Karpas-422 (cell line): ENCODE results near the gene IQCK. TPM values are rescaled to one million over a fixed set of nuclear protein-coding genes. Genes with fewer than 3 reads are reported as not detected.

ENCODE experiments used
- DNase-seq: peaks from one replicate; pipeline ENCODE4 v3.0.0-alpha.2; 2015
- H2AFZ ChIP-seq: fragments of 200-600 bp; sonication (generic); 2 replicates; pipeline ENCODE4 v1.6.1; 2014; ENCODE audit warnings: antibody characterized with exemption, low read length, mixed read lengths
- H3K27ac ChIP-seq: fragments of 200-600 bp; sonication (generic); 2 replicates; pipeline ENCODE4 v1.5.1; 2014; ENCODE audit warnings: mild to moderate bottlenecking, low read length, moderate library complexity
- H3K27me3 ChIP-seq: fragments of 200-600 bp; sonication (generic); 2 replicates; pipeline ENCODE4 v1.6.1; 2014; ENCODE audit warnings: low read length, mixed read lengths
- H3K36me3 ChIP-seq: fragments of 200-600 bp; sonication (generic); 2 replicates; pipeline ENCODE4 v1.6.1; 2014; ENCODE audit warnings: low read length, mixed read lengths; ENCODE audit not compliant: insufficient read depth
- H3K4me1 ChIP-seq: fragments of 200-600 bp; sonication (generic); 2 replicates; pipeline ENCODE4 v1.6.1; 2014; ENCODE audit warnings: mild to moderate bottlenecking, low read length, mixed read lengths
- H3K4me2 ChIP-seq: fragments of 200-600 bp; sonication (generic); 2 replicates; pipeline ENCODE4 v1.6.1; 2014; ENCODE audit warnings: low read length, low read depth, mild to moderate bottlenecking; ENCODE audit not compliant: poor library complexity, severe bottlenecking
- H3K4me3 ChIP-seq: fragments of 200-600 bp; sonication (generic); 2 replicates; pipeline ENCODE4 v1.5.1; 2014; ENCODE audit warnings: mild to moderate bottlenecking, antibody characterized with exemption, low read length, mixed read lengths
- H3K79me2 ChIP-seq: fragments of 200-600 bp; sonication (generic); 2 replicates; pipeline ENCODE4 v1.6.1; 2014; ENCODE audit warnings: mild to moderate bottlenecking, low read length, mixed read lengths
- H3K9ac ChIP-seq: fragments of 200-600 bp; sonication (generic); 2 replicates; pipeline ENCODE4 v1.6.0; 2014; ENCODE audit warnings: low read length
- H3K9me2 ChIP-seq: fragments of 200-600 bp; sonication (generic), shearing (Covaris generic); replicated peaks from 2 replicates; pipeline ENCODE4 v1.6.0; 2014; ENCODE audit warnings: mild to moderate bottlenecking, low read length, moderate library complexity; ENCODE audit not compliant: insufficient read depth
- H3K9me3 ChIP-seq: fragments of 300-700, 200-600 bp; sonication (generic); 2 replicates; pipeline ENCODE4 v1.6.1; 2014; ENCODE audit warnings: low read length, mixed read lengths
- H4K20me1 ChIP-seq: fragments of 200-600 bp; sonication (generic); 2 replicates; pipeline ENCODE4 v1.6.1; 2014; ENCODE audit warnings: mild to moderate bottlenecking, antibody characterized with exemption, low read length, low read depth; ENCODE audit not compliant: insufficient read depth
- total RNA-seq: library from RNA; depleted of rRNA; stranded (reverse); fragments of >200 nt; shearing (Covaris generic); gene quantifications from 2 replicates; pipeline ENCODE4 v1.2.3, GENCODE V29; 2014; ENCODE audit warnings: low replicate concordance

IQCK gene
- total RNA-seq, 1 experiment from 2014 or later, result 4.9 TPM

DNA sequence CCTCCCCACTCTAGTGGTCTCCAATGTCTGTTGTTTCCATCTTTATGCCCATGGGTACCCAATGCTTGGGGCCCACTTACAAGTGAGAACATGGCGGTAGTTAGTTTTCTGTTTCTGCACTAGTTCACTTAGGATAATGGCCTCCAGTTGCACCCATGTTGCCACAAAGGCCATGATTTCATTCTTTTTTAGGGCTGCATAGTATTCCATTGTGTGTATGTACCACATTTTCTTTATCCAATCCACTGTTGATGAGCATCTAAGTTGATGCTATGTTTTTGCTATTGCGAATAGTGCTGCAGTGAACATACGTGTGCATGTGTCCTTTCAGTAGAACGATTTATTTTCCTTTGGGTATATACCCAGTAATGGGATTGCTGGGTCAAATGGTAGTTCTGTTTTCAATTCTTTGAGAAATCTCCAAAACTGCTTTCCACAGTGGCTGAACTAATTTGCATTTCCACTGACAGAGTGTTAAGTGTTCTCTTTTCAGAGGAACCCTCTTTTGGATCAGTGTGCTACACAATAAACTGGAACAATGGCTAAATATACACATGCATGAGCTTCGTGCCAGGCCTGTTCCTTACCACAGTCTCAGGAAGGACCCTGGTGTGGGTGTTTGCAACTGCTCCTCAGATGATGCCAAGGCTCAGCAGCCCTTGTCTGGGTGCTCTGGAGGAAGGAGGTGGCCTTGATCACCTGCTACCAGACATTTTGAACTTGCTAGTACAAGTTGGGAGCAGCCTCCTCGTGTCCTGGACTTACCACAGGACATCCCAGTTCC is 34.4 kb upstream of the IQCK start:
- no peak for DNase-seq
- Histone ChIP-seq H3K79me2 (no peaks in the 10 kb centered on the region), H3K4me2 (no peak overlapping the region), H3K36me3 (no peaks in the 10 kb centered on the region), H3K4me3 (no peak overlapping the region), H3K9ac (no peak overlapping the region), H3K4me1 (no peaks in the 10 kb centered on the region), H2AFZ (no peak overlapping the region), H3K27me3 (no peaks in the 10 kb centered on the region), H3K9me2 (no peaks in the 10 kb centered on the region), H3K9me3 (no peaks in the 10 kb centered on the region), H3K27ac (no peak overlapping the region), H4K20me1 (no peaks in the 10 kb centered on the region)

DNA sequence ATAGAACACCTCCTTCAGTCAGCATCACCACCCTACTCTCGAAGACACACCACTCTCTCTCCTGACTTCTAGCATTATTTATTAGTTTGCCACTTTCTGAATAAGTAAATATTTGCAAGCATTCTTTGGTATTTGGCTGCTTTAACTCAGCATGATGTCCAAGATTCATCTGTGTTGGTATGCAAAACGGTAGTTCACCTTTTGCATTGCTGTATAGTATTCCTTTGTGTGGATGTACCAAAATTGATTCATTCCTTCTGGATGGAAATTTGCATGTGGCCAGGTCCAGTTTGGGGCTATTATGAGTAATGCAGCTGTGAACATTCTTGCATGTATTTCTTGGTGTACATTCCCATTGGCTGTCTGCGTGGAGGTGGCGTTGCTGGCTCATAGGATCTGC is 32.9 kb upstream of the IQCK start:
- no peaks in the 10 kb centered on the region for H3K4me1 ChIP-seq
- H3K9me2 ChIP-seq, result no peaks in the 10 kb centered on the region
- H2AFZ ChIP-seq, result no peak overlapping the region
- H3K27me3 ChIP-seq, result no peaks in the 10 kb centered on the region
- no peak overlapping the region for H3K4me2 ChIP-seq
- H3K36me3 ChIP-seq, result no peaks in the 10 kb centered on the region
- no peak overlapping the region for H3K27ac ChIP-seq
- no peak overlapping the region for H3K9ac ChIP-seq
- DNase-seq, result no peak
- no peaks in the 10 kb centered on the region for H3K9me3 ChIP-seq
- no peaks in the 10 kb centered on the region for H3K79me2 ChIP-seq
- no peak overlapping the region for H3K4me3 ChIP-seq
- no peaks in the 10 kb centered on the region for H4K20me1 ChIP-seq

DNA sequence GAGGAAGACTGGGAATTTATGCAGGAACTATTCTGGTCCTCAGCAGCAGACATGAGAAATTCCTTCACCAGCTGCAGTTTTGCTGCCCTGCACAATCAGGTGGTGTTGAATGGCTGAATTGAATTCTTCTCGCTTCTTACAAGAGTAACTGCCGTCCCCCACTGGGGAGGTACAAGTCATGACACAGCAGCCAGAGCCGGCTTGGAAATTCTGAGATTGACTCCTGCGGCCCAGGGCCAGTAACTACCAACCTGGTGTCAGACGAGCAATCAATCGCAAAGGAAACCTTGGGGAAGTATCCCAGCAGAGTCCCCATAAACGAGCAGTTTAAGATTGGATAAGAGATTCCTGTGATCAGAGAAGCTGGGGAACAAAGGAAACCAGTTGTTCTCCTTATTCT is 30.8 kb upstream of the IQCK start:
- H3K36me3 ChIP-seq, result no peaks in the 10 kb centered on the region
- no peaks in the 10 kb centered on the region for H3K27me3 ChIP-seq
- no peaks in the 10 kb centered on the region for H4K20me1 ChIP-seq
- no peaks in the 10 kb centered on the region for H3K9me2 ChIP-seq
- no peak overlapping the region for H3K4me3 ChIP-seq
- no peak overlapping the region for H2AFZ ChIP-seq
- no peaks in the 10 kb centered on the region for H3K9me3 ChIP-seq
- H3K79me2 ChIP-seq, result no peaks in the 10 kb centered on the region
- no peak overlapping the region for H3K9ac ChIP-seq
- no peak for DNase-seq
- no peak overlapping the region for H3K27ac ChIP-seq
- H3K4me1 ChIP-seq, result no peaks in the 10 kb centered on the region
- no peak overlapping the region for H3K4me2 ChIP-seq

- H3K36me3 ChIP-seq, result no peaks in the 10 kb centered on the region
- H3K27ac ChIP-seq, result no peak overlapping the region
- H2AFZ ChIP-seq, result no peak overlapping the region
- H3K9ac ChIP-seq, result no peak overlapping the region
- H3K27me3 ChIP-seq, result no peaks in the 10 kb centered on the region
- no peaks in the 10 kb centered on the region for H3K79me2 ChIP-seq
- no peak overlapping the region for H3K4me2 ChIP-seq
- H3K9me2 ChIP-seq, result no peaks in the 10 kb centered on the region
- H3K9me3 ChIP-seq, result no peaks in the 10 kb centered on the region
- no peak for DNase-seq
- no peaks in the 10 kb centered on the region for H3K4me1 ChIP-seq
- H4K20me1 ChIP-seq, result no peaks in the 10 kb centered on the region
- no peak overlapping the region for H3K4me3 ChIP-seq
Measured at GRCh38 chr16:19688396-19689024, 29.6 kb upstream of the IQCK start.

DNA sequence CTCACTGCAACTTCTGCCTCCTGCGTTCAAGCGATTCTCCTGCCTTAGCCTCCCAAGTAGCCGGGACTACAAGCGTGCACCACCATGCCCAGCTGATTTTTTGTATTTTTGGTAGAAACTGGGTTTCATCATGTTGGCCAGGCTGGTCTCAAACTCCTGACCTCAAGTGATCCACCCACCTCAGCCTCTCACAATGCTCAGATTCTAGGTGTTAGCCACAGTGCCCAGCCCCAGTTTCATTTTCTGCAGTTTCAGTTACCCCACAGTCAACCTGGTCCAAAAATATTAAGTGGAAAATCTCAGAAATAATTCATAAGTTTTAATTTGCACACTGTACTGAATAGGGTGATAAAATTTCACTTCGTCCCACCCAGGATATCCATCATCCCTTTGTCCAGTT is 28.7 kb upstream of the IQCK start:
- Histone ChIP-seq H3K4me1 (no peaks in the 10 kb centered on the region), H3K9me3 (no peaks in the 10 kb centered on the region), H3K36me3 (no peaks in the 10 kb centered on the region), H3K9ac (no peak overlapping the region), H2AFZ (no peak overlapping the region), H3K27ac (no peak overlapping the region), H3K79me2 (no peaks in the 10 kb centered on the region), H3K4me3 (no peak overlapping the region), H3K27me3 (no peaks in the 10 kb centered on the region), H3K4me2 (no peak overlapping the region), H4K20me1 (no peaks in the 10 kb centered on the region), H3K9me2 (no peaks in the 10 kb centered on the region)
- no peak for DNase-seq

GRCh38 chr16:19690196-19690595 is 27.9 kb upstream of the IQCK start:
- no peak overlapping the region for H3K4me3 ChIP-seq

DNA sequence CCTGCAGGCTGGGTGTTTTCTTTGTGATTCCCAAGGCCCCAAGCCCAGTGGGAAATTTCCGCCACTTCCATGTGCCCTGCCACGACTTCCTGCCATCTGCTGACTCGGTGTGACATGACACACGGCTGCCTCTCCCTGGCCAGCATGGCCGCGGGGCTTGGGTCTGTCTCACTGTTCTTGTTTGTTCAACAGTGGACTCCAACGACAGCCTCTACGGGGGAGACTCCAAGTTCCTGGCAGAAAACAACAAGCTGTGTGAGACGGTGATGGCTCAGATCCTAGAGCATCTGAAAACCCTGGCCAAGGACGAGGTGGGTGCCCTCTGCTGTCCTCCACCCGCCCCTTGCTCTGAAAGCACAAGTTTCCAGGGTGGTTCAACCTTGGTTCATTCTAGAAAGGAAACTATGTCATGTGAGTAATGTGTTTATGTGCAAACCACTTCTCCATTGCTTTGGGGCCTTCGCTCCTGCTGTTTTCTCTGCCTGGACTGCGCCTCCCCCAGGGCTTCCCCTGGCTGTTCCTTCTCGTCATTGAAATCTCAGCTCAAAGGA is 26.8 kb upstream of the IQCK start:
- Histone ChIP-seq H4K20me1 (no peaks in the 10 kb centered on the region), H3K9me3 (no peaks in the 10 kb centered on the region), H3K9me2 (no peaks in the 10 kb centered on the region), H3K27ac (no peak overlapping the region), H3K9ac (no peak overlapping the region), H3K27me3 (no peaks in the 10 kb centered on the region), H3K4me2 (no peak overlapping the region), H3K4me3 (no peak overlapping the region), H3K79me2 (no peaks in the 10 kb centered on the region), H2AFZ (no peak overlapping the region), H3K4me1 (no peaks in the 10 kb centered on the region), H3K36me3 (no peaks in the 10 kb centered on the region)
- no peak for DNase-seq

More at GRCh38 chr16:19690196-19690595, 27.9 kb upstream of the IQCK start:
- H3K9me3 ChIP-seq, result no peaks in the 10 kb centered on the region
- no peaks in the 10 kb centered on the region for H3K27me3 ChIP-seq
- H3K27ac ChIP-seq, result no peak overlapping the region
- H3K79me2 ChIP-seq, result no peaks in the 10 kb centered on the region
- H3K9me2 ChIP-seq, result no peaks in the 10 kb centered on the region
- H4K20me1 ChIP-seq, result no peaks in the 10 kb centered on the region
- no peak overlapping the region for H2AFZ ChIP-seq
- H3K36me3 ChIP-seq, result no peaks in the 10 kb centered on the region
- H3K4me1 ChIP-seq, result no peaks in the 10 kb centered on the region
- no peak for DNase-seq
- no peak overlapping the region for H3K9ac ChIP-seq
- no peak overlapping the region for H3K4me2 ChIP-seq

- H3K9ac ChIP-seq, result no peak overlapping the region
- no peaks in the 10 kb centered on the region for H3K4me1 ChIP-seq
- H4K20me1 ChIP-seq, result no peaks in the 10 kb centered on the region
- H3K4me3 ChIP-seq, result no peak overlapping the region
- H3K36me3 ChIP-seq, result no peaks in the 10 kb centered on the region
- H3K79me2 ChIP-seq, result no peaks in the 10 kb centered on the region
- no peak overlapping the region for H3K27ac ChIP-seq
- no peak overlapping the region for H3K4me2 ChIP-seq
- H2AFZ ChIP-seq, result no peak overlapping the region
- no peaks in the 10 kb centered on the region for H3K9me2 ChIP-seq
- no peaks in the 10 kb centered on the region for H3K27me3 ChIP-seq
- no peaks in the 10 kb centered on the region for H3K9me3 ChIP-seq
- no peak for DNase-seq
Measured at GRCh38 chr16:19694989-19695388, 23.1 kb upstream of the IQCK start.
